Measurements from ENCODE around the gene LMBR1. TPM values are rescaled to one million over a fixed set of nuclear protein-coding genes. Genes with fewer than 3 reads are reported as not detected.

LMBR1 gene
- total and polyA plus RNA-seq, 8 donors, result 7.5 to 187 (median 97.2) TPM

DNA sequence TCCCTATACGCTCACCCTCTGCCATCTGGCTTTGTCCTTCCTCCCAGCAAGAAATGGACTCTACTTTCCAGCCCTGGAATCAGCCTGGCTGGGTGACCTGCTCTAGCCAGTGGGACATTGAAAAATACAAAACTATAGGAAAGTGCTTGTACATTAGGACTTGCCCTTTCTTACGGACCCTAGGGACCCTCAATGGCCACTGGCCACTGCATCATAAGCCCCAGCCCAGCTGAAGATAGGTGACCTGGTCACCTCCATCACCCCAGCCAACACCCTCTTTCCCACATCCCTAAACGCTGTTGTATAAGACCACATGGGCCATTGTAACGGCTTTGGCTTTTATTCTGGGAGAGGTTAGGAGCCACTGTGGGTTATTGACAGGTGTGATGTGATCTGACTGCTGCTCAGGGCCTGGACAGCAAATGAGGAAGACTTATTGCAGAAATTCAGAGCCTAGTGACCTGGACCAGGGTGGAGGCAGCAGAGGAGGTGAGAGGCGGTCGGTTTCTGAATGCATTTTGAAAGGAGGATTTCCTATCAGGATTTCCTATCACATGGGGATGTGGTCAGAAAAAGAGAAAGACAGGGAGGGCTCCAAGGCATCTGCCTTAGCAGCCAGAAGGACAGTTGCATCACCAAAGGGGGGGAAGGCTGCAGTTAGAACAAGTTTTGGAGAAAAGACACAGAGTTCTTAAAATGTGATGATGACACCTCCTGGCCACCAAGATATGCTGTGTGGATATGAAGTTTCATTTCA is 2.2 kb upstream of the LMBR1 start:
- no peaks in the 10 kb centered on the region for H3K9me3 ChIP-seq
- WGBS, 5 donors, result 68 to 87% (median 82%) methylated on average over 6 of the region's 6 CpGs
- H3K4me3 ChIP-seq, result no peak overlapping the region
- TF ChIP-seq POLR2A (IDR thresholded peaks at IDR 0.05) (no peak), POLR2AphosphoS5 (IDR thresholded peaks at IDR 0.05) (no peak), EP300 (IDR thresholded peaks at IDR 0.05) (no peak)
- TF ChIP-seq, protein P1, sequence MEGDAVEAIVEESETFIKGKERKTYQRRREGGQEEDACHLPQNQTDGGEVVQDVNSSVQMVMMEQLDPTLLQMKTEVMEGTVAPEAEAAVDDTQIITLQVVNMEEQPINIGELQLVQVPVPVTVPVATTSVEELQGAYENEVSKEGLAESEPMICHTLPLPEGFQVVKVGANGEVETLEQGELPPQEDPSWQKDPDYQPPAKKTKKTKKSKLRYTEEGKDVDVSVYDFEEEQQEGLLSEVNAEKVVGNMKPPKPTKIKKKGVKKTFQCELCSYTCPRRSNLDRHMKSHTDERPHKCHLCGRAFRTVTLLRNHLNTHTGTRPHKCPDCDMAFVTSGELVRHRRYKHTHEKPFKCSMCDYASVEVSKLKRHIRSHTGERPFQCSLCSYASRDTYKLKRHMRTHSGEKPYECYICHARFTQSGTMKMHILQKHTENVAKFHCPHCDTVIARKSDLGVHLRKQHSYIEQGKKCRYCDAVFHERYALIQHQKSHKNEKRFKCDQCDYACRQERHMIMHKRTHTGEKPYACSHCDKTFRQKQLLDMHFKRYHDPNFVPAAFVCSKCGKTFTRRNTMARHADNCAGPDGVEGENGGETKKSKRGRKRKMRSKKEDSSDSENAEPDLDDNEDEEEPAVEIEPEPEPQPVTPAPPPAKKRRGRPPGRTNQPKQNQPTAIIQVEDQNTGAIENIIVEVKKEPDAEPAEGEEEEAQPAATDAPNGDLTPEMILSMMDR (IDR thresholded peaks at IDR 0.05), result no peak
- H3K4me1 ChIP-seq, result peaks cover 4 to 34% (median 19%) of the 10 kb centered on the region in 4 donors
- intact Hi-C loops (cut with DNase I; ENCODE audit: low total_unique reads), result no loop called here
- DNase-seq, result no peak
- peaks cover 0 to 9% (median 0%) of the 10 kb centered on the region in 3 donors for H3K27me3 ChIP-seq
- no peaks in the 10 kb centered on the region for H3K36me3 ChIP-seq
- H3K27ac ChIP-seq, result peak overlapping the region in 3 of 5 donors; percentile 18 to 50 (median 43)

DNA sequence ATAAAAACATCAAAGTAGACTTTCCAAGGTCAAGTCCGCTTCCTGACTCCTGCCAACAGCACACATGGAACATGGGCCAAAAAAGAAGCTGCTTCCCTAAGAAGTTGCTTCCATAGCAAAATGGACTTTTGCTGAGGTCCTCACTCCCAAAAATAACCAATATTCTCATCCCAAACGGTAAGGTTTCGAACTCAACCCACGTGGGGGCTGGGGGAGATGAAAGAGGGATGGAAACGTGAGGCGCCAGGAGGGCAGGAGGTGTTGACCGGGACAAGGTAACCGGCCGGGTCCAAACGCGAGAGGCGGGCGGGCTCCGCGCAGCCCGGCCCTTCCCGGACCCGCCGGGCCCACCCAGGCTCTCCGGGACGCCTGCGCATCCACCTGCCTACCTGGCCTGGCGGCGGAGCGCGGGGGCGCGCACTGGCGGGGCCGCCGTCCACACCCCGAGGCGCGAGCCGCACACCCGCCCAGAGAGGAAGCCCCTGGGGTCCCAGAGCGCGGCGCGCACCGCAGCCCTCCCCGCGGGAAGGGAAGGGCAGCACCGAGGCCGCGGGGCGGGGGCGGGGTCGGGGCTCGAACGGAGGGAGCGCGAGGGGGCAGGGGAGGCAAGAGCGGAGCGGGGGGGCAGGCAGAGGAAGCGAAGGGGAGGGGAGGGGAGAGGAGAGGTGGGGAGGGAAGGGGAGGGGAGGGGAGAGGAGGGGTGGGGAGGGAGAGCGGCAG is 742 bp downstream of the LMBR1 start:
- Histone ChIP-seq H3K9me3 (no peaks in the 10 kb centered on the region), H3K4me1 (peaks cover 10 to 40% (median 24%) of the 10 kb centered on the region in 4 donors), H3K27me3 (no peaks in the 10 kb centered on the region), H3K27ac (peak overlapping the region; percentile 93 to 98 (median 96)), H3K4me3 (peak overlapping the region; percentile 62 to 95 (median 86)), H3K36me3 (no peaks in the 10 kb centered on the region)
- TF ChIP-seq POLR2AphosphoS5 (IDR thresholded peaks at IDR 0.05), result no peak
- no peak for TF ChIP-seq POLR2A (IDR thresholded peaks at IDR 0.05)
- TF ChIP-seq, protein P1 (IDR thresholded peaks at IDR 0.05), result no peak
- no peak for TF ChIP-seq EP300 (IDR thresholded peaks at IDR 0.05)
- WGBS, 5 donors, result 1 to 5% (median 2%) methylated on average over 4 to 54 of the region's 57 CpGs
- intact Hi-C loops (cut with DNase I; ENCODE audit: low total_unique reads), result no loop called here
- peak; percentile 46 to 85 for DNase-seq

DNA sequence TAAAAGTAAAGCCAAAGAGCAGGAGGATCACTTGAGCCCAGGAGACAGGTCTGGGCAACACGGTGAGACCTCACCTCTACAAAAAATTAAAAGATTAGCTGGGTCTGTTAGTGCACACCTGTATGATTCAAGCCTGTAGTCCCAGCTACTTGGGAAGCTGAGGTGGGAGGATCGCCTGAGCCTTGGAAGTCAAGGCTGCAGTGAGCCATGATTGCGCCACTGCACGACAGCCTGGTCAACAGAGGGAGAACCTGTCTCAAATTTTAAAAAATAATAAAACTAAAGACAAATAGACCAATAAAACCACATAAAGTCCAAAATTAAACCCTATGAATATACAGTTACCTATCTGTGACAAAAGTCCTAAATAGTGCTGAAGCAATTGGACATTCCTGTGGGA is 3.2 kb downstream of the LMBR1 start:
- TF ChIP-seq, protein P1 (IDR thresholded peaks at IDR 0.05), result no peak
- no peak for TF ChIP-seq POLR2A (IDR thresholded peaks at IDR 0.05)
- Histone ChIP-seq H3K27me3 (no peaks in the 10 kb centered on the region), H3K9me3 (no peaks in the 10 kb centered on the region), H3K36me3 (no peaks in the 10 kb centered on the region), H3K27ac (no peak overlapping the region), H3K4me1 (peaks cover 10 to 54% (median 30%) of the 10 kb centered on the region in 4 donors), H3K4me3 (no peak overlapping the region)
- 80 to 90% (median 87%) methylated on average over 4 of the region's 4 CpGs for WGBS, 5 donors
- DNase-seq, result no peak
- intact Hi-C loops (cut with DNase I; ENCODE audit: low total_unique reads), result no loop called here

DNA sequence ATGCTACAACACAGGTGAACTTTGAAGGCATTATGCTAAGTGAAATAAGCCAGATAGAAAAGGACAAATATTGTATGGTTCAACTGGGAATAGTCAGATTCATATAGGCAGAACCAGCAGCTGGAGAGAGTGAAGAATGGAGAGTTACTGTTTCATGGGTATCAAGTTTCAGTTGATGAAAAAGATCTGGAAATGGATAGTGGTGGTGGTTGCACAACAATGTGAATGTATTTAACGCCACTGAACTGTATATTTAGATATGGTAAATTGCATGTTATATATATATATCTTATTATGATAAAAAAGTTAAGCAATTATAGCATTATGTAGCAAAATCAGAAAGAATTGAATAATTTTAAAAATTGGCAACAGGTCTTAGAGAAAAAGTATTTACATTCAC is 3.9 kb downstream of the LMBR1 start:
- H3K27ac ChIP-seq, result no peak overlapping the region
- 17 to 46% (median 38%) methylated on average over 1 of the region's 1 CpG for WGBS, 5 donors
- H3K36me3 ChIP-seq, result no peaks in the 10 kb centered on the region
- intact Hi-C loops (cut with DNase I; ENCODE audit: low total_unique reads), result no loop called here
- TF ChIP-seq EP300 (IDR thresholded peaks at IDR 0.05) (no peak), POLR2A (IDR thresholded peaks at IDR 0.05) (no peak), POLR2AphosphoS5 (IDR thresholded peaks at IDR 0.05) (no peak)
- TF ChIP-seq, protein P1 (IDR thresholded peaks at IDR 0.05), result no peak
- H3K27me3 ChIP-seq, result no peaks in the 10 kb centered on the region
- no peak overlapping the region for H3K4me3 ChIP-seq
- no peak for DNase-seq
- H3K4me1 ChIP-seq, result peaks cover 6 to 51% (median 26%) of the 10 kb centered on the region in 4 donors
- no peaks in the 10 kb centered on the region for H3K9me3 ChIP-seq
